Trophoblast cell (in vitro differentiated cells and primary cell): ENCODE data around the gene GDPD3.

Experiments used
- DNase-seq, 2 donors: peaks; one replicate each; pipeline ENCODE4 v3.0.0-alpha.2; 2016
- H2AFZ ChIP-seq: 2 replicates; pipeline ENCODE4 v1.6.1; 2013; ENCODE audit warnings: low read length, moderate library complexity, mild to moderate bottlenecking; ENCODE audit not compliant: insufficient read depth, poor library complexity
- H2AK5ac ChIP-seq: 2 replicates; pipeline ENCODE4 v1.6.1; 2013; ENCODE audit warnings: mild to moderate bottlenecking, low read length
- H2BK120ac ChIP-seq: 2 replicates; pipeline ENCODE4 v1.6.1; 2013; ENCODE audit warnings: low read length, mild to moderate bottlenecking, moderate library complexity; ENCODE audit not compliant: insufficient read depth, poor library complexity
- H2BK12ac ChIP-seq: 2 replicates; pipeline ENCODE4 v1.6.1; 2013; ENCODE audit warnings: mild to moderate bottlenecking, low read length, moderate library complexity
- H2BK5ac ChIP-seq: 2 replicates; pipeline ENCODE4 v1.6.1; 2013; ENCODE audit warnings: low read length, low read depth, moderate library complexity, mild to moderate bottlenecking; ENCODE audit not compliant: poor library complexity
- H3K14ac ChIP-seq: 2 replicates; pipeline ENCODE4 v1.6.1; 2013; ENCODE audit warnings: mild to moderate bottlenecking, low read length
- H3K18ac ChIP-seq: 2 replicates; pipeline ENCODE4 v1.6.1; 2013; ENCODE audit warnings: mild to moderate bottlenecking, low read length
- H3K23ac ChIP-seq: 2 replicates; pipeline ENCODE4 v1.6.1; 2013; ENCODE audit warnings: low read length
- H3K27ac ChIP-seq: 2 replicates; pipeline ENCODE4 v1.5.1; 2013; ENCODE audit warnings: low read depth, mild to moderate bottlenecking, inconsistent platforms, low read length, moderate library complexity
- H3K27me3 ChIP-seq: 2 replicates; pipeline ENCODE4 v1.6.1; 2013; ENCODE audit warnings: inconsistent platforms, mild to moderate bottlenecking, low read length, moderate library complexity; ENCODE audit not compliant: insufficient read depth
- H3K36me3 ChIP-seq, 2 experiments: 1 replicate in 1 of 2; 2 replicates in 1 of 2; pipeline ENCODE4 v1.6.1; 2013; ENCODE audit warnings: low read length in 2 of 2, mild to moderate bottlenecking in 2 of 2, moderate library complexity in 1 of 2; ENCODE audit not compliant: insufficient read depth in 2 of 2, control insufficient read depth in 1 of 2
- H3K4ac ChIP-seq: 2 replicates; pipeline ENCODE4 v1.6.1; 2013; ENCODE audit warnings: low read depth, mild to moderate bottlenecking, low read length, moderate library complexity
- H3K4me1 ChIP-seq, 2 experiments: 1 replicate in 1 of 2; 2 replicates in 1 of 2; pipeline ENCODE4 v1.6.1; 2013; ENCODE audit warnings: low read length in 2 of 2, mild to moderate bottlenecking in 2 of 2, moderate library complexity in 1 of 2; ENCODE audit not compliant: insufficient read depth in 2 of 2, control insufficient read depth in 1 of 2
- H3K4me2 ChIP-seq: 2 replicates; pipeline ENCODE4 v1.6.1; 2013; ENCODE audit warnings: inconsistent platforms, mild to moderate bottlenecking, low read length, moderate library complexity
- H3K4me3 ChIP-seq: 2 replicates; pipeline ENCODE4 v1.5.1; 2013; ENCODE audit warnings: mild to moderate bottlenecking, low read depth, low read length, inconsistent platforms
- H3K79me1 ChIP-seq: one replicate; pipeline ENCODE4 v1.6.1; 2013; ENCODE audit warnings: low read length
- H3K79me2 ChIP-seq: 2 replicates; pipeline ENCODE4 v1.6.1; 2013; ENCODE audit warnings: low read length, mild to moderate bottlenecking; ENCODE audit not compliant: control insufficient read depth, insufficient read depth, poor library complexity
- H3K9ac ChIP-seq: 2 replicates; pipeline ENCODE4 v1.6.1; 2013; ENCODE audit warnings: mild to moderate bottlenecking, low read length
- H3K9me3 ChIP-seq: 2 replicates; pipeline ENCODE4 v1.6.1; 2013; ENCODE audit warnings: low read depth, mild to moderate bottlenecking, control low read depth, inconsistent platforms, low read length; ENCODE audit not compliant: insufficient read depth
- H4K12ac ChIP-seq: 2 replicates; pipeline ENCODE4 v1.6.1; 2013; ENCODE audit warnings: low read depth, mild to moderate bottlenecking, low read length, moderate library complexity
- H4K8ac ChIP-seq: 2 replicates; pipeline ENCODE4 v1.6.1; 2013; ENCODE audit warnings: low read depth, mild to moderate bottlenecking, low read length, moderate library complexity
- H4K91ac ChIP-seq: one replicate; pipeline ENCODE4 v1.6.1; 2013; ENCODE audit warnings: low read depth, mild to moderate bottlenecking, low read length, moderate library complexity
- WGBS: extraction: QIAGEN DNeasy Blood & Tissue Kit; methylation state at CpG from one replicate; pipeline ENCODE4 v1.1.7; 2013; ENCODE audit warnings: missing lambda C conversion rate; ENCODE audit not compliant: insufficient read length, insufficient coverage; ENCODE audit errors: extremely low coverage; 5-methylcytosine and 5-hydroxymethylcytosine counted together

The GDPD3 gene

DNA sequence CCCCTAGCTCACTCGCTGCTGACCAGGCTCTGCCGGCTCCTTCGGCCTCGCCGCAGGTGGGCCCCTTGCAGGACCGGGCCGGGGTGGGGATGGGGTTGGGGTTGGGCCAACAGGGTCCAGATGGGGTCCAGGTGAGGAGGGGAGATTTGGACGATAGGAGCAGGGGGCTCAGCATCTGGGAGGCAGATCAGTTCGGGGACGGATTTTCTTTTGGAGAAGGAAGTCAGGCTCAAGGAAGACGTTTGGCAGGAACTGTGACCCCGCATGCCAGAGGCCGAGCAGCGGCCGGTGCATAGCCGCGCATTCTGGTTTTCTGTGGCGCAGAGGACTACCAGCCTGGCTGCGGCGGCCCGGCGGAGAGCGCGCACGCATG, 48.6 kb downstream of the GDPD3 start:
- peak overlapping the region; percentile 81 for H3K9ac ChIP-seq
- peak overlapping the region; percentile 78 for H2AFZ ChIP-seq
- H3K4me3 ChIP-seq: peak overlapping the region; percentile 86
- H4K8ac ChIP-seq: peak overlapping the region; percentile 83
- H3K18ac ChIP-seq: peak overlapping the region; percentile 92
- H3K9me3 ChIP-seq: no peaks in the 10 kb centered on the region
- no CpG with 5 or more reads among the region's 25 CpGs for WGBS
- peak overlapping the region; percentile 54 for H3K4ac ChIP-seq
- peak overlapping the region; percentile 96 for H3K4me2 ChIP-seq
- no peak overlapping the region for H3K23ac ChIP-seq
- H4K12ac ChIP-seq: peak overlapping the region; percentile 64
- H3K36me3 ChIP-seq: peaks cover 27 to 29% of the 10 kb centered on the region in 2 experiments
- H4K91ac ChIP-seq: peak overlapping the region; percentile 93
- peak overlapping the region; percentile 8 for H2BK12ac ChIP-seq
- DNase-seq: no peak
- peak overlapping the region; percentile 85 for H2BK5ac ChIP-seq
- peak overlapping the region; percentile 100 for H3K27ac ChIP-seq
- peak overlapping the region; percentile 81 for H2BK120ac ChIP-seq
- H3K4me1 ChIP-seq: peaks cover 24 to 33% of the 10 kb centered on the region in 2 experiments
- no peaks in the 10 kb centered on the region for H3K27me3 ChIP-seq
- H3K14ac ChIP-seq: peak overlapping the region; percentile 90
- H2AK5ac ChIP-seq: peak overlapping the region; percentile 60
- peaks cover 26% of the 10 kb centered on the region for H3K79me2 ChIP-seq
- H3K79me1 ChIP-seq: peaks cover 19% of the 10 kb centered on the region

DNA sequence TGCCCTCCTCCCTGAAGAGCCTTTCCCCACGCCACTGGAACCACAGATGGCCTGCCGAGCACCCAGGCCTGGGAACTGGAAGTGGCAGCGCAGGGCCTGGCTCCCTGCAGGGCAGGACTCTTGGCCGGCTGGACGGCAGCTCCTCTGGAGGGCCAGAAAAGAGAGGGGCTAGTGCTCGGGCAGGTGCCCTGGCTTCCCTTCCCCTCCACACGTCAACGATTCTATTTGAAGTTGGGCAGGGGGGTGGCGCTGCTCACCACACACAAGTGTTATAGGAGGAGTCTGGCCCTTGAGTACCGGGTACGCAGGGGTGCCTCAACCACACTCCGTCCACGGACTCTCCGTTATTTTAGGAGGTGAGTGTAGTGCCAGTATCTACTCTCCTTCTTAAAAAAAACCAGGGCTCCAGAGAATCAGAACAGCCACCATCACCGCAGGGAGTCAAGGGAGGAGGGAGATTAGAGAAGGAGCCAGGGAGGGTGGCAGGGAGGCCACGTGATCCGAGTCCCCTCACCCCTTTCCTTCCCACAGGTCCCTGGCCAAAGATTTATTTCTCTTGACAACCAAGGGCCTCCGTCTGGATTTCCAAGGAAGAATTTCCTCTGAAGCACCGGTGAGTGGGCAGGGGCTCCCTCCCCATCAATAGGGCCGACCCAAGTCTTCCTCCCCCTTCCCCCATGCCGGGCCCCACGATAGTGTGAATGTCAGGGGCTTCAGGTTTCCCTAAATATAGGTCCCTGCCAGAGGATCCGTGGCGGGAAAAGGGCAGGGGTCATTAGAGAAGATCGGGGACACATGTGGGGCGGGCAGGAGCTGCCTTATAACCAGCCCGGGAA, 49.2 kb downstream of the GDPD3 start:
- Histone ChIP-seq H3K9me3 (no peaks in the 10 kb centered on the region), H4K8ac (peak overlapping the region; percentile 83), H2AFZ (peak overlapping the region; percentile 5), H3K36me3 (peaks cover 22% of the 10 kb centered on the region in 2 experiments), H2BK12ac (peak overlapping the region; percentile 8), H3K18ac (peak overlapping the region; percentile 68), H3K14ac (peak overlapping the region; percentile 90), H3K27ac (peak overlapping the region; percentile 100), H3K4ac (peak overlapping the region; percentile 54), H3K4me2 (peak overlapping the region; percentile 96), H3K4me1 (peaks cover 24 to 33% of the 10 kb centered on the region in 2 experiments), H4K12ac (peak overlapping the region; percentile 56), H3K79me1 (peaks cover 19% of the 10 kb centered on the region), H3K27me3 (no peaks in the 10 kb centered on the region), H3K4me3 (peak overlapping the region; percentile 86), H3K79me2 (peaks cover 26% of the 10 kb centered on the region), H3K23ac (no peak overlapping the region), H2BK5ac (peak overlapping the region; percentile 85), H4K91ac (peak overlapping the region; percentile 93), H3K9ac (peak overlapping the region; percentile 45), H2BK120ac (peak overlapping the region; percentile 73), H2AK5ac (peak overlapping the region; percentile 86)
- DNase-seq: no peak
- WGBS: no CpG with 5 or more reads among the region's 27 CpGs

DNA sequence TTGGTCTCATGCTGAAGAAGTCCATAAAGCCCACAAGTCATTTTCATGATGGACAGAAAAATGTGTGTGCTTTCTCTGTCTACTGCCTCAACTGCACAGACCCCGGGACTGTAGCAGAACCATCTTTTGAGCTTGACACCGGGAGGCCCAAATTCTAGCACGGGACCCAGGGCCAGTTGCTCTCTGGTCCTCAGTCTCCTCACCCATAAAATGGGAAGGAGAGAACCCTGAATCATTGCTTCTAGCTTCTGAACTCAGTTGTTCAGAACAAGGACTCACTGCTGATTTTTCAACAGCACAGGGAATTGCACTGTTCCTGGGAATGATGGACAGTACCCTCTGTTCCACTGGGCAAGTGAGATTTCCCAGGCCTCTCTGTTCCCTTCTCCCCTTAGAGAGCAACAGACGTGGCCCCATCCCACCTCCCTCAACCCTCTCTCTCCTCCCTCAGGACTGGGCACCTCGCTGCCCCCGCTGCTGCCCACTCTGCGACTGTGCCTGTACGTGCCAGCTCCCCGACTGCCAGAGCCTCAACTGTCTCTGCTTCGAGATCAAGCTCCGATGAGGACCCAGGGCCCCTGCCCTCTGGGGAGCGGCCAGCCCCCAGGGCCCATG, 50.0 kb downstream of the GDPD3 start:
- Histone ChIP-seq H3K18ac (peak overlapping the region; percentile 68), H4K91ac (peak overlapping the region; percentile 93), H3K79me1 (peaks cover 19% of the 10 kb centered on the region), H4K8ac (peak overlapping the region; percentile 83), H3K36me3 (peaks cover 15% of the 10 kb centered on the region in 2 experiments), H3K4me1 (peaks cover 24 to 33% of the 10 kb centered on the region in 2 experiments), H2BK5ac (peak overlapping the region; percentile 10), H3K23ac (no peak overlapping the region), H3K4ac (peak overlapping the region; percentile 50), H2BK12ac (no peak overlapping the region), H2AFZ (peak overlapping the region; percentile 5), H3K9ac (no peak overlapping the region), H3K79me2 (peaks cover 26% of the 10 kb centered on the region), H3K27me3 (no peaks in the 10 kb centered on the region), H3K4me3 (no peak overlapping the region), H2AK5ac (peak overlapping the region; percentile 86), H3K4me2 (peak overlapping the region; percentile 96), H4K12ac (peak overlapping the region; percentile 56), H3K14ac (peak overlapping the region; percentile 53), H3K27ac (no peak overlapping the region), H2BK120ac (peak overlapping the region; percentile 73), H3K9me3 (no peaks in the 10 kb centered on the region)
- no CpG with 5 or more reads among the region's 12 CpGs for WGBS
- no peak for DNase-seq

DNA sequence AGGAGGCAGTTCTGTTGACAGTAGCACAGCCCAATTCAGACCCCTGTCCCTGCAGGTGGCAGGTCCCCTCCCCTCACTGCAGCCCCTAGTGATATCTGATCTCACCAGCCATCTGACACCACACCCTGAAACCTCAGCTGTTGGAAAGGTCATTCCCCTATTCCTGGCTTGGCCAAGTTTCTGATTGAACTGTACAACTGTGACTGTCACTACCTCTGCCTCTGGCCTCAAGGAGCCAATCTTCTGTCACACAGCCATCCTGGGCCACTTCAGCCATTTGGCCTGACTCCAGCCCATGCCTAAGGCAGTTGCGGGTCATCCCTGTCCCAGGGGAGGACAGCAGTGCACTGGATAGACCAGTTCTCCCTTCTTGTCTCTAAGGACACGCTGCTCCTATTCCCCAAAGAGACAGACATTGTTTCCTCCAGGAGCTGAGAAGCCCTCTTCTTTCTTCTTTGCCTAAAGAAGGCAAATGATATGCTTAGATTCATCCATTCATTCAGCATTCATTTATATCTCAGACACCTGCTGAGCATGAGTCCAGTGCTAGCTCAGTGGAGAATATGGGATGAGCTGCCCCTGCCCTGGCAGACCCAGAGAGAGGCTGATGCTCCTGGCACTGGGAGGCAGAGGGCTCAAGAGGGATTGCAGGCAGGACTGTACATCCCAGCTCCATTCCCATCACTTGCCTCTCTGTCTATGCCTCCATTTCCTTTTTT, 52.3 kb downstream of the GDPD3 start:
- Histone ChIP-seq H3K4me2 (no peak overlapping the region), H2AFZ (no peak overlapping the region)
- no CpG with 5 or more reads among the region's 2 CpGs for WGBS

More for the DNA sequence above, 52.3 kb downstream of the GDPD3 start:
- no peak overlapping the region for H2AK5ac ChIP-seq
- H3K27ac ChIP-seq: no peak overlapping the region
- H3K14ac ChIP-seq: no peak overlapping the region
- H3K9ac ChIP-seq: no peak overlapping the region
- H3K36me3 ChIP-seq: peaks cover 0 to 1% of the 10 kb centered on the region in 2 experiments
- H3K9me3 ChIP-seq: no peaks in the 10 kb centered on the region
- H2BK12ac ChIP-seq: no peak overlapping the region
- peaks cover 12% of the 10 kb centered on the region for H3K79me2 ChIP-seq
- no peaks in the 10 kb centered on the region for H3K27me3 ChIP-seq
- H3K4me3 ChIP-seq: no peak overlapping the region
- no peak overlapping the region for H3K18ac ChIP-seq
- peaks cover 14% of the 10 kb centered on the region for H3K79me1 ChIP-seq
- no peak overlapping the region for H3K4ac ChIP-seq
- H3K4me1 ChIP-seq: peaks cover 15 to 21% of the 10 kb centered on the region in 2 experiments
- no peak overlapping the region for H4K12ac ChIP-seq
- H2BK5ac ChIP-seq: no peak overlapping the region
- peak; percentile 71 to 79 for DNase-seq
- no peak overlapping the region for H4K91ac ChIP-seq
- no peak overlapping the region for H2BK120ac ChIP-seq
- H3K23ac ChIP-seq: no peak overlapping the region
- H4K8ac ChIP-seq: no peak overlapping the region
